RKO (cell line): ENCODE measurements around the gene LYG1.
"Not testable (repeated sequence)": the region's sequence is repeated elsewhere in the genome, so short reads cannot be mapped to it uniquely, and the experiment has no call there.

Source experiments
- DNase-seq: peaks from one replicate; pipeline ENCODE4 v3.0.0-alpha.2; 2016; ENCODE audit warnings: low spot score

LYG1 gene

GRCh38 chr2:99301097-99301496, at the start of gene LYG1:
Gene LYG1, minus strand, starts transcription at chr2:99301197. Its CDS starts 5,527 bp downstream, at chr2:99295670.
- not testable (repeated sequence) for DNase-seq

GRCh38 chr2:99350194-99350593, 49.2 kb upstream of the LYG1 start:
- no peak for DNase-seq

GRCh38 chr2:99348173-99348572, 47.2 kb upstream of the LYG1 start:
- no peak for DNase-seq

- DNase-seq: no peak
Observed at GRCh38 chr2:99346218-99346617, 45.2 kb upstream of the LYG1 start.

GRCh38 chr2:99345446-99345845, 44.4 kb upstream of the LYG1 start:
- not testable (repeated sequence) for DNase-seq

GRCh38 chr2:99342536-99342935, 41.5 kb upstream of the LYG1 start:
- no peak for DNase-seq

- DNase-seq: no peak
Observed at GRCh38 chr2:99340669-99341236, 39.8 kb upstream of the LYG1 start.

GRCh38 chr2:99338029-99338585, 37.1 kb upstream of the LYG1 start:
- peak; percentile 75 for DNase-seq

GRCh38 chr2:99337113-99338028, 36.4 kb upstream of the LYG1 start, which contains the start of gene EIF5B:
Gene EIF5B, plus strand, starts transcription at chr2:99337389. Its CDS starts 166 bp downstream, at chr2:99337555.
- DNase-seq: peak; percentile 96

GRCh38 chr2:99336804-99337112, 35.8 kb upstream of the LYG1 start:
- DNase-seq: no peak

- DNase-seq: peak; percentile 100
Observed at GRCh38 chr2:99335911-99336803, 35.2 kb upstream of the LYG1 start, which contains the start of gene TXNDC9. Gene TXNDC9, minus strand, starts transcription at chr2:99336333. Its CDS starts 3,123 bp downstream, at chr2:99333210.

GRCh38 chr2:99325384-99325783, 24.4 kb upstream of the LYG1 start:
- no peak for DNase-seq

- DNase-seq: not testable (repeated sequence)
Observed at GRCh38 chr2:99317873-99318200, 16.8 kb upstream of the LYG1 start.

GRCh38 chr2:99317161-99317872, 16.3 kb upstream of the LYG1 start:
- DNase-seq: no peak

- DNase-seq: no peak
Observed at GRCh38 chr2:99299580-99299979, 1.4 kb downstream of the LYG1 start.

GRCh38 chr2:99297994-99298393, 3.0 kb downstream of the LYG1 start:
- no peak for DNase-seq

GRCh38 chr2:99285526-99285925, 15.5 kb downstream of the LYG1 start:
- no peak for DNase-seq

- no peak for DNase-seq
Observed at GRCh38 chr2:99279969-99280695, 20.9 kb downstream of the LYG1 start.

GRCh38 chr2:99278793-99279291, 22.2 kb downstream of the LYG1 start:
- DNase-seq: no peak

- not testable (repeated sequence) for DNase-seq
Observed at GRCh38 chr2:99278195-99278765, 22.7 kb downstream of the LYG1 start.
